NT2/D1 (cell line): Measurements from ENCODE around the gene CTNNA2.

Experiments
- SUZ12 ChIP-seq: IDR thresholded peaks from 2 replicates; pipeline ENCODE4 v1.6.1; 2011; ENCODE audit not compliant: insufficient read length, insufficient read depth; ENCODE audit errors: extremely low read depth
- YY1 ChIP-seq: IDR thresholded peaks from 2 replicates; pipeline ENCODE4 v1.6.1; 2011; ENCODE audit not compliant: insufficient read length, insufficient read depth
- ZNF274 ChIP-seq: IDR thresholded peaks from 2 replicates; pipeline ENCODE4 v1.6.1; 2011; ENCODE audit warnings: mild to moderate bottlenecking, low read depth, low read length

DNA sequence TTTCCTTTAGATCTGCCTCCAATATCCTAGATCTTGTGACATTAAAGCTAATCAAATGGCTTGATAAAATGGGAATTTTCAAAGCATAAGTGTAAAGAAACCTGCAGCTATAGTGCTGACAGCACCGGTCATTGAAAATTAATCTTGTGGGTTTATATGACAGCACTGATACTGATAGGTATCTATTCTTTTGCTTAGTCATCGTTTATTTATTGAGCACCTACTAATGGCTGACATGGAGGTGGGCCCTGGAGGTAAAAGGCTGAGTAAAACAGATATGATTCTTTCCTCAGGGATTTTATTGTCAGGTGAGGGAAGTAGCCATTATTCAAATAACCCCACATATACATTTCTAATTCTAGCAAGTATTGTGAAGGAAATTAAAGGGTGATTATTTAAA is 509.2 kb downstream of the CTNNA2 start:
- TF ChIP-seq ZNF274 (no peak), YY1 (no peak), SUZ12 (no peak)
